IMR-90 (cell line): ENCODE results near the gene CCDC18.

Experiments used
- BHLHE40 ChIP-seq: fragments of 150-350 bp; IDR thresholded peaks from 2 replicates; pipeline ENCODE4 v1.6.1; 2016; ENCODE audit warnings: mild to moderate bottlenecking, low read depth, low read length
- CEBPB ChIP-seq: IDR thresholded peaks from 2 replicates; pipeline ENCODE4 v1.6.1; 2012; ENCODE audit warnings: low read depth, low read length, improper control_type of control experiment
- ELK1 ChIP-seq: fragments of 150-350 bp; IDR thresholded peaks from 2 replicates; pipeline ENCODE4 v1.6.1; 2016; ENCODE audit warnings: low read depth, mild to moderate bottlenecking, low read length, moderate library complexity, borderline replicate concordance
- FOS ChIP-seq: fragments of 150-350 bp; IDR thresholded peaks from 2 replicates; pipeline ENCODE4 v1.6.1; 2016; ENCODE audit warnings: low read depth, low read length
- MAZ ChIP-seq: IDR thresholded peaks from 2 replicates; pipeline ENCODE4 v1.6.1; 2012; ENCODE audit warnings: low read depth, mild to moderate bottlenecking, low read length, improper control_type of control experiment, moderate library complexity, borderline replicate concordance
- POLR2A ChIP-seq: IDR thresholded peaks from 2 replicates; pipeline ENCODE4 v1.6.1; 2012; ENCODE audit warnings: mild to moderate bottlenecking, low read depth, low read length
- RAD21 ChIP-seq: IDR thresholded peaks from 2 replicates; pipeline ENCODE4 v1.6.1; 2012; ENCODE audit warnings: low read length, improper control_type of control experiment
- RCOR1 ChIP-seq: IDR thresholded peaks from 2 replicates; pipeline ENCODE4 v1.6.1; 2012; ENCODE audit warnings: mild to moderate bottlenecking, low read length, improper control_type of control experiment; ENCODE audit not compliant: insufficient replicate concordance
- SMC3 ChIP-seq: fragments of 150-350 bp; IDR thresholded peaks from 2 replicates; pipeline ENCODE4 v1.6.1; 2016; ENCODE audit warnings: low read depth, mild to moderate bottlenecking, antibody characterized with exemption, low read length, moderate library complexity
- USF2 ChIP-seq: fragments of 150-350 bp; IDR thresholded peaks from 2 replicates; pipeline ENCODE4 v1.6.1; 2017; ENCODE audit warnings: mild to moderate bottlenecking, antibody characterized with exemption, low read length, low read depth
- TF ChIP-seq, protein P1 (sequence below): conservative IDR thresholded peaks from 2 replicates; pipeline ENCODE4 v1.5.1; 2012; ENCODE audit warnings: mild to moderate bottlenecking, low read depth, low read length, improper control_type of control experiment

- TF ChIP-seq USF2, result no peak
- TF ChIP-seq, protein P1, sequence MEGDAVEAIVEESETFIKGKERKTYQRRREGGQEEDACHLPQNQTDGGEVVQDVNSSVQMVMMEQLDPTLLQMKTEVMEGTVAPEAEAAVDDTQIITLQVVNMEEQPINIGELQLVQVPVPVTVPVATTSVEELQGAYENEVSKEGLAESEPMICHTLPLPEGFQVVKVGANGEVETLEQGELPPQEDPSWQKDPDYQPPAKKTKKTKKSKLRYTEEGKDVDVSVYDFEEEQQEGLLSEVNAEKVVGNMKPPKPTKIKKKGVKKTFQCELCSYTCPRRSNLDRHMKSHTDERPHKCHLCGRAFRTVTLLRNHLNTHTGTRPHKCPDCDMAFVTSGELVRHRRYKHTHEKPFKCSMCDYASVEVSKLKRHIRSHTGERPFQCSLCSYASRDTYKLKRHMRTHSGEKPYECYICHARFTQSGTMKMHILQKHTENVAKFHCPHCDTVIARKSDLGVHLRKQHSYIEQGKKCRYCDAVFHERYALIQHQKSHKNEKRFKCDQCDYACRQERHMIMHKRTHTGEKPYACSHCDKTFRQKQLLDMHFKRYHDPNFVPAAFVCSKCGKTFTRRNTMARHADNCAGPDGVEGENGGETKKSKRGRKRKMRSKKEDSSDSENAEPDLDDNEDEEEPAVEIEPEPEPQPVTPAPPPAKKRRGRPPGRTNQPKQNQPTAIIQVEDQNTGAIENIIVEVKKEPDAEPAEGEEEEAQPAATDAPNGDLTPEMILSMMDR, result no peak
- TF ChIP-seq RAD21, result no peak
- no peak for TF ChIP-seq BHLHE40
- no peak for TF ChIP-seq RCOR1
- TF ChIP-seq ELK1, result no peak
- TF ChIP-seq POLR2A, result no peak
- TF ChIP-seq CEBPB, result no peak
- TF ChIP-seq MAZ, result no peak
- no peak for TF ChIP-seq SMC3
- no peak for TF ChIP-seq FOS
Observed at GRCh38 chr1:93155335-93155734, 25.2 kb upstream of the CCDC18 start.
